Calu3 (cell line): Measurements from ENCODE around the gene TNIP2. TPM values are rescaled to one million over a fixed set of nuclear protein-coding genes. Genes with fewer than 3 reads are reported as not detected.
"Not testable (repeated sequence)": the region's sequence is repeated elsewhere in the genome, so short reads cannot be mapped to it uniquely, and the experiment has no call there.

Experiments
- BruUV-seq: library from RNA; stranded (reverse); fragments of 400-500 nt; replicated peaks from 2 replicates; lab custom pipeline; 2021; lab: Mats Ljungman, UMichigan
- CTCF ChIA-PET: fragments of 300-600 bp; sonication (Branson Sonifier 250); formaldehyde crosslinking; loops from one replicate; lab custom pipeline; 2022; ENCODE audit warnings: antibody characterized with exemption; lab: Charles Lee
- DNase-seq: peaks from one replicate; pipeline ENCODE4 v3.0.0; 2022
- H3K27ac Mint-ChIP-seq: one replicate; pipeline ENCODE4 v1.8.0; 2022; ENCODE audit warnings: mixed read lengths; ENCODE audit not compliant: unreplicated experiment
- H3K27me3 Mint-ChIP-seq: one replicate; pipeline ENCODE4 v1.8.0; 2022; ENCODE audit warnings: mixed read lengths; ENCODE audit not compliant: unreplicated experiment
- H3K36me3 Mint-ChIP-seq: one replicate; pipeline ENCODE4 v1.8.0; 2022; ENCODE audit warnings: mild to moderate bottlenecking, moderate library complexity, mixed read lengths; ENCODE audit not compliant: insufficient read depth, unreplicated experiment
- H3K4me1 Mint-ChIP-seq: one replicate; pipeline ENCODE4 v1.8.0; 2022; ENCODE audit warnings: mild to moderate bottlenecking, low read depth, mixed read lengths; ENCODE audit not compliant: unreplicated experiment
- H3K4me3 Mint-ChIP-seq: one replicate; pipeline ENCODE4 v1.8.0; 2022; ENCODE audit warnings: mild to moderate bottlenecking, low read depth, moderate library complexity, mixed read lengths; ENCODE audit not compliant: unreplicated experiment
- H3K9me3 Mint-ChIP-seq: one replicate; pipeline ENCODE4 v1.8.0; 2022; ENCODE audit warnings: low read depth, mixed read lengths; ENCODE audit not compliant: unreplicated experiment
- intact Hi-C: fragments of 100-400 bp; cut with micrococcal nuclease; formaldehyde crosslinking; loops from one replicate; pipeline ENCODE4 v1.10.0; 2022; ENCODE audit not compliant: unreplicated experiment
- total RNA-seq: library from RNA; stranded (reverse); gene quantifications from 2 replicates; pipeline ENCODE4 v1.2.3, GENCODE V29; 2022
- TF ChIP-seq, protein P1 (sequence below): fragments of 200-600 bp; IDR thresholded peaks from one replicate; pipeline ENCODE4 v1.8.0; 2022; ENCODE audit warnings: antibody characterized with exemption; ENCODE audit not compliant: unreplicated experiment

Gene TNIP2
- total RNA-seq, 1 experiment from 2014 or later, result 18.7 TPM

DNA sequence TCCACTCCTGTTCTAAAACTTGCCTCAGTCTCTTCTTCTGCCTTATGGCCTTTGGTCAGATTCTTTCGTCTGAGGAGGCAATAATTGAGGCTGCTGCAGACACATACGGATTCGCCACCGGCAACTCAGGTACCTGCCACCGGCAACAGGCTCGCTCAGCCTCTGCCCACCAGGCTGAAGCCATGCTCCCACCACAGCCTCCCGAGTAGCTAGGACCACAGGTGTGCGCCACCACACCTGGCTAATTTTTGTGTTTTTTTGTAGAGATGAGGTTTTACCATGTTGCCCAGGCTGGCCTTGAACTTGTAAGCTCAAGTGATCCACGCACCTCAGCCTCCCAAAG is 26.6 kb downstream of the TNIP2 start:
- DNase-seq, result no peak
- no TSS peak for BruUV-seq
- no peaks in the 10 kb centered on the region for H3K4me1 Mint-ChIP-seq
- no peaks in the 10 kb centered on the region for H3K27me3 Mint-ChIP-seq
- TF ChIP-seq, protein P1, sequence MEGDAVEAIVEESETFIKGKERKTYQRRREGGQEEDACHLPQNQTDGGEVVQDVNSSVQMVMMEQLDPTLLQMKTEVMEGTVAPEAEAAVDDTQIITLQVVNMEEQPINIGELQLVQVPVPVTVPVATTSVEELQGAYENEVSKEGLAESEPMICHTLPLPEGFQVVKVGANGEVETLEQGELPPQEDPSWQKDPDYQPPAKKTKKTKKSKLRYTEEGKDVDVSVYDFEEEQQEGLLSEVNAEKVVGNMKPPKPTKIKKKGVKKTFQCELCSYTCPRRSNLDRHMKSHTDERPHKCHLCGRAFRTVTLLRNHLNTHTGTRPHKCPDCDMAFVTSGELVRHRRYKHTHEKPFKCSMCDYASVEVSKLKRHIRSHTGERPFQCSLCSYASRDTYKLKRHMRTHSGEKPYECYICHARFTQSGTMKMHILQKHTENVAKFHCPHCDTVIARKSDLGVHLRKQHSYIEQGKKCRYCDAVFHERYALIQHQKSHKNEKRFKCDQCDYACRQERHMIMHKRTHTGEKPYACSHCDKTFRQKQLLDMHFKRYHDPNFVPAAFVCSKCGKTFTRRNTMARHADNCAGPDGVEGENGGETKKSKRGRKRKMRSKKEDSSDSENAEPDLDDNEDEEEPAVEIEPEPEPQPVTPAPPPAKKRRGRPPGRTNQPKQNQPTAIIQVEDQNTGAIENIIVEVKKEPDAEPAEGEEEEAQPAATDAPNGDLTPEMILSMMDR, result no peak
- H3K27ac Mint-ChIP-seq, result no peak overlapping the region
- CTCF ChIA-PET, result no interaction called here
- no peaks in the 10 kb centered on the region for H3K9me3 Mint-ChIP-seq
- intact Hi-C loops, result no loop called here
- no peak overlapping the region for H3K4me3 Mint-ChIP-seq
- peaks cover 32% of the 10 kb centered on the region for H3K36me3 Mint-ChIP-seq

DNA sequence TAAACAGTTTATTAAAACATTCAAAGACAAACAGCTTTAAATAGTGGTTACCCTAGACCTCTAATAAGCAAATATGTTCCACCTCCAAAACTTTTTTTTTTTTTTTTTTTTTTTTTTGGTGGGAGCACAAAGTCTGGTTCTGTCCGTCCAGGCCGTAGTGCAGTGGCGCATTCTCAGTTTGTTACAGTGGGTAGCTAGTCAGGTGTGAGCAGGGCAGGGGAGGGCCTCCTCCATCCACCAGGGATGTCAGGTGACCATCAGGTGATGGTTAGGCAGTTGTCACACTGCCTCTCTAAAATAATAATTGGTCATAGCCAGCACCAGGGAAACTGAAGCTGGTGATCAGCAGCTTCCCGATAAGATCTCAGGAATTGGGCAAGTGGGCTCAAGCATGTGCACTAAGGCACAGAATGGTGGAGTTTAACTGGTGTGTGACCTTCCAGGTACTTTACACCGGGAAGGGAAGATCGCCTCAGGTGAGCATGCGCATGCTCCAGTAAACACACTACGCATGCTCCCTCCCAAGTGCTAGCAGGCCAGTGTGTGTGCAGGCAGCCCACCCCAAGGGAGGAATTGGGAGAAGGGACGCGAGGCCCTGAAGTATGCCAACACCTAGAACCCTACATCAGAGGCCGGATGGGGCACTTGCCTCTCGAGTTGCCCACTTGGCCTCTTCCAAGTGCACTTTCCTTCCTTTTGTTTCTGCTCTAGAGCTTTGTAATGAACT is 27.2 kb downstream of the TNIP2 start:
- no peak overlapping the region for H3K4me3 Mint-ChIP-seq
- no TSS peak for BruUV-seq
- H3K9me3 Mint-ChIP-seq, result no peaks in the 10 kb centered on the region
- no peak overlapping the region for H3K27ac Mint-ChIP-seq
- TF ChIP-seq, protein P1, result no peak
- CTCF ChIA-PET, result interaction anchor here (0.6 kb wide), 1 partner anchor 186 kb away, joined by 3 read pairs; no protein-coding TSS in a partner anchor
- no peaks in the 10 kb centered on the region for H3K4me1 Mint-ChIP-seq
- H3K27me3 Mint-ChIP-seq, result no peaks in the 10 kb centered on the region
- peaks cover 30% of the 10 kb centered on the region for H3K36me3 Mint-ChIP-seq
- DNase-seq, result no peak
- intact Hi-C loops, result no loop called here

DNA sequence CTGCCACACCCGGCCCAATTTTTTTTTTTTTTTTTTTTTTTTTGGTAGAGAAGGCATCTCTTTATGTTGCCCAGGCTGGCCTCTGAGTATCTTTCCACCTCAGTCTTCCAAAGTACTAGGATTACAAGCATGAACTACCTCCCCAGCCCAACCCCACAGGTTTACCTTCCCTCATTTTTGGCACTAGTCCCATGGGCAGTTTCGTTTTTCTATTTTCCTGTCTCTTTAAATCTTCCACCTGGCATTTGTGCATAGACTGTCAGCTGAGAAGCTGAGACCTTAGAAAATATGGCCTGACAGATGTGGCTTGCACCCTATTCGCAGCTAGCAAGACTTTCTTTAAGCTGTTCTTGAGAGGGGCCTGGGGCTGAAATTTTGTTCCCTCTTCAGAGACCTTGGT is 27.9 kb downstream of the TNIP2 start:
- TF ChIP-seq, protein P1, result no peak
- no peaks in the 10 kb centered on the region for H3K4me1 Mint-ChIP-seq
- no peak for DNase-seq
- no peaks in the 10 kb centered on the region for H3K9me3 Mint-ChIP-seq
- H3K27me3 Mint-ChIP-seq, result no peaks in the 10 kb centered on the region
- CTCF ChIA-PET, result interaction anchor here (0.6 kb wide), 1 partner anchor 187 kb away, joined by 3 read pairs; no protein-coding TSS in a partner anchor
- no peak overlapping the region for H3K27ac Mint-ChIP-seq
- peaks cover 30% of the 10 kb centered on the region for H3K36me3 Mint-ChIP-seq
- intact Hi-C loops, result no loop called here
- no peak overlapping the region for H3K4me3 Mint-ChIP-seq
- BruUV-seq, result no TSS peak

DNA sequence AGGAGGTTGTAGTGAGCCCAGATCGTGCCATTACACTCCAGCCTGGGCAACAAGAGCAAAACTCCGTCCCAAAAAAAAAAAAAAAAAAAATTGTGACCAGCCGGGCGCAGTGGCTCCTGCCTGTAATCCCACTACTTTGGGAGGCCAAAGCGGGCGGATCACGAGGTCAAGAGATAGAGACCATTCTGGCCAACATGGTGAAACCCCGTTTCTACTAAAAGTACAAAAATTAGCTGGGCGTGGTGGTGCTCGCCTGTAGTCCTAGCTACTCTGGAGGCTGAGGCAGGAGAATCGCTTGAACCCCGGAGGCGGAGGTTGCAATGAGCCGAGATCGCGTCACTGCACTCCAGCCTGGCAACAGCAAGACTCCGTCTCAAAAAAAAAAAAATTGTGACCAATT is 29.3 kb downstream of the TNIP2 start:
- BruUV-seq, DNase-seq, H3K27me3 Mint-ChIP-seq, intact Hi-C loops, H3K27ac Mint-ChIP-seq, CTCF ChIA-PET, H3K9me3 Mint-ChIP-seq, H3K4me3 Mint-ChIP-seq, H3K4me1 Mint-ChIP-seq: not testable (repeated sequence)
- H3K36me3 Mint-ChIP-seq, result peaks cover 17% of the 10 kb centered on the region

DNA sequence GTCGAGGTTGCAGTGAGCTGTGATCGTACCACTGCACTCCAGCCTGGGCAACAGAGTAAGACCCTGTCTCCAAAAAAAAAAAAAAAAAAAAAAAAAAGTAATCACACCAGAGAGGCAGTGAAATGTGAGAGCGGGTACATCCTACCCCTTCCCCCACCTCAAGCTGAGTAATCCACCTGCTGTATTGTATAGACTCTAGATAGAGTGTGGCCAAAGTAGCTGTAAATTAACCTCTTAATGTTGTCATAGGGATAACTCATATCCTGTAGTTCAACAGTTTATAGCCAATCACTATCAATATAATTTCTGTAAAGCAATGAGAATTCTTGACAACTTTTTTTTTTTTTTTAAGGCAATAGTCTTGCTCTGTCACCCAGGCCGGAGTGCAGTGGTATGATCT is 30.8 kb downstream of the TNIP2 start:
- CTCF ChIA-PET, result interaction anchor here (0.7 kb wide), 1 partner anchor 22 kb away, joined by 3 read pairs; no protein-coding TSS in a partner anchor
- no TSS peak for BruUV-seq
- TF ChIP-seq, protein P1, result no peak
- Mint-ChIP-seq H3K4me1 (no peaks in the 10 kb centered on the region), H3K4me3 (no peak overlapping the region), H3K9me3 (no peaks in the 10 kb centered on the region), H3K27ac (no peak overlapping the region), H3K27me3 (no peaks in the 10 kb centered on the region), H3K36me3 (peaks cover 16% of the 10 kb centered on the region)
- no peak for DNase-seq
- intact Hi-C loops, result no loop called here
